NCI-H2107 treated with DMSO at 0.1 percent for 48 hours (cell line): Measurements from ENCODE around the gene ADAM22.

Experiments
- DNase-seq: peaks from one replicate; lab custom pipeline; 2025; ENCODE audit not compliant: unreplicated experiment; lab: John Stamatoyannopoulos, UW

Gene ADAM22

GRCh38 chr7:88208521-88208920 is 274.5 kb downstream of the ADAM22 start:
- no peak for DNase-seq

GRCh38 chr7:88212918-88213317 is 278.9 kb downstream of the ADAM22 start:
- no peak for DNase-seq

GRCh38 chr7:88214456-88214855 is 280.4 kb downstream of the ADAM22 start:
- no peak for DNase-seq

GRCh38 chr7:88215295-88215694 is 281.2 kb downstream of the ADAM22 start:
- no peak for DNase-seq

- DNase-seq = no peak
Measured at GRCh38 chr7:88216276-88216675, 282.2 kb downstream of the ADAM22 start.

- DNase-seq = no peak
Measured at GRCh38 chr7:88217675-88218428, 283.8 kb downstream of the ADAM22 start.

GRCh38 chr7:88218429-88218745 is 284.3 kb downstream of the ADAM22 start:
- no peak for DNase-seq

GRCh38 chr7:88218836-88219605 is 285.0 kb downstream of the ADAM22 start:
- peak; percentile 40 for DNase-seq

- DNase-seq = peak; percentile 40
Measured at GRCh38 chr7:88219781-88220747, 286.0 kb downstream of the ADAM22 start, which contains the start of gene SRI. Gene SRI, minus strand, starts transcription at chr7:88220038. Its CDS starts 12 bp downstream, at chr7:88220026.

- DNase-seq = no peak
Measured at GRCh38 chr7:88223265-88223664, 289.2 kb downstream of the ADAM22 start.

GRCh38 chr7:88224601-88225275 is 290.7 kb downstream of the ADAM22 start:
- no peak for DNase-seq

GRCh38 chr7:88226201-88226600 is 292.1 kb downstream of the ADAM22 start:
- no peak for DNase-seq

- DNase-seq = no peak
Measured at GRCh38 chr7:88226886-88227516, 292.9 kb downstream of the ADAM22 start.

- no peak for DNase-seq
Measured at GRCh38 chr7:88229302-88229995, 295.4 kb downstream of the ADAM22 start.

GRCh38 chr7:88230646-88231045 is 296.6 kb downstream of the ADAM22 start:
- no peak for DNase-seq

- DNase-seq = no peak
Measured at GRCh38 chr7:88233828-88234227, 299.8 kb downstream of the ADAM22 start.

- no peak for DNase-seq
Measured at GRCh38 chr7:88239852-88240251, 305.8 kb downstream of the ADAM22 start.

GRCh38 chr7:88243345-88243909 is 309.4 kb downstream of the ADAM22 start:
- peak; percentile 57 for DNase-seq

- DNase-seq = no peak
Measured at GRCh38 chr7:88244258-88244657, 310.2 kb downstream of the ADAM22 start.
